Keratinocyte (primary cell): ENCODE measurements around the gene NTNG1.

Experiments used
- CTCF ChIP-seq, 3 experiments: IDR thresholded peaks in 1 of 3; conservative IDR thresholded peaks in 1 of 3; optimal IDR thresholded peaks in 1 of 3; 2 replicates in 2 of 3; 3 replicates in 1 of 3; pipeline versions ENCODE3 to v1.5.1; 2011; ENCODE audit warnings: low read length in 3 of 3, mild to moderate bottlenecking in 3 of 3, moderate library complexity in 2 of 3, control low read depth in 1 of 3, inconsistent platforms in 1 of 3; ENCODE audit not compliant: insufficient read depth in 2 of 3; ENCODE audit errors: extremely low read depth in 1 of 3
- EZH2 ChIP-seq: IDR thresholded peaks from one replicate; pipeline ENCODE4 v1.6.1; 2012; ENCODE audit warnings: inconsistent platforms, mild to moderate bottlenecking, low read length, moderate library complexity

GRCh38 chr1:107149946-107150345, 9.1 kb downstream of the NTNG1 start:
- TF ChIP-seq EZH2 (no peak), CTCF (optimal IDR thresholded peaks at IDR 0.05 in 1 of 3, IDR thresholded peaks at IDR 0.05 in 1 of 3, conservative IDR thresholded peaks at IDR 0.05 in 1 of 3; ENCODE audit: extremely low read depth in 1 of 3, insufficient read depth in 2 of 3, low read length in 3 of 3) (no peak)
